Ascending aorta (tissue), 2 donors: ENCODE measurements around the gene FGD6. TPM values are rescaled to one million over a fixed set of nuclear protein-coding genes. Genes with fewer than 3 reads are reported as not detected.
"Not testable (repeated sequence)": the region's sequence is repeated elsewhere in the genome, so short reads cannot be mapped to it uniquely, and the experiment has no call there.

Experiments
- DNase-seq, 2 donors: peaks; one replicate each; pipeline ENCODE4 v3.0.0-alpha.2; 2019; ENCODE audit warnings: low spot score in 2 of 2
- H3K27ac ChIP-seq, 2 donors: fragments of 200-600 bp; sonication (generic); one replicate each; pipeline ENCODE4 v1.5.1; 2016 to 2017; ENCODE audit warnings: mild to moderate bottlenecking in 1 of 2
- H3K27me3 ChIP-seq: fragments of 200-600 bp; sonication (generic); one replicate; pipeline ENCODE4 v1.5.1; 2017
- H3K36me3 ChIP-seq, 2 donors: fragments of 200-600 bp; sonication (generic); one replicate each; pipeline ENCODE4 v1.5.1; 2016
- H3K4me1 ChIP-seq, 2 donors: fragments of 200-600 bp; sonication (generic); one replicate each; pipeline ENCODE4 v1.5.1; 2016 to 2017; ENCODE audit warnings: mild to moderate bottlenecking in 1 of 2
- H3K4me3 ChIP-seq, 2 donors: fragments of 200-600 bp; sonication (generic); one replicate each; pipeline ENCODE4 v1.5.1; 2016 to 2017; ENCODE audit warnings: mild to moderate bottlenecking in 1 of 2
- H3K9me3 ChIP-seq, 2 donors: fragments of 200-600 bp; sonication (generic); one replicate each; pipeline ENCODE4 v1.5.1; 2016
- CTCF ChIP-seq, 3 experiments: fragments of 200-600 bp in 2 of 3; fragments of 450-650 bp in 1 of 3; sonication (generic) in 2 of 3; IDR thresholded peaks; one replicate each; pipeline ENCODE4 v1.5.1; 2016 to 2019; ENCODE audit warnings: antibody characterized with exemption in 3 of 3, mild to moderate bottlenecking in 1 of 3, moderate library complexity in 1 of 3
- intact Hi-C: fragments of 100-400 bp; cut with DNase I; formaldehyde crosslinking; loops from one replicate; pipeline ENCODE4 v1.15.1; 2023
- total RNA-seq: library from RNA; depleted of rRNA; stranded (reverse); fragments of >200 nt; gene quantifications from one replicate; pipeline ENCODE4 v1.1.0, GENCODE V29; 2016

FGD6 gene
- total RNA-seq, 1 donor from 2014 or later: 2.0 TPM

GRCh38 chr12:95096852-95097251, 120.4 kb downstream of the FGD6 start:
- no peak for TF ChIP-seq CTCF (IDR thresholded peaks at IDR 0.05)
- intact Hi-C loops: no loop called here
- DNase-seq: no peak
- H3K4me3 ChIP-seq: no peak overlapping the region
- H3K27ac ChIP-seq: no peak overlapping the region
- H3K36me3 ChIP-seq: peaks cover 0 to 17% of the 10 kb centered on the region in 2 donors
- H3K9me3 ChIP-seq: no peaks in the 10 kb centered on the region
- H3K27me3 ChIP-seq: no peaks in the 10 kb centered on the region
- peaks cover 2 to 11% of the 10 kb centered on the region in 2 donors for H3K4me1 ChIP-seq

- Histone ChIP-seq H3K9me3 (no peaks in the 10 kb centered on the region), H3K27ac (no peak overlapping the region), H3K27me3 (no peaks in the 10 kb centered on the region), H3K4me1 (peaks cover 2 to 11% of the 10 kb centered on the region in 2 donors), H3K4me3 (no peak overlapping the region), H3K36me3 (peaks cover 0 to 21% of the 10 kb centered on the region in 2 donors)
- intact Hi-C loops: no loop called here
- no peak for TF ChIP-seq CTCF (IDR thresholded peaks at IDR 0.05)
- no peak for DNase-seq
Observed at GRCh38 chr12:95096378-95096777, 120.9 kb downstream of the FGD6 start.

GRCh38 chr12:95095866-95096265, 121.4 kb downstream of the FGD6 start:
- H3K27me3 ChIP-seq, DNase-seq, intact Hi-C loops, H3K4me3 ChIP-seq, H3K27ac ChIP-seq, H3K9me3 ChIP-seq: not testable (repeated sequence)
- Histone ChIP-seq H3K4me1 (peaks cover 2 to 11% of the 10 kb centered on the region in 2 donors), H3K36me3 (peaks cover 0 to 26% of the 10 kb centered on the region in 2 donors)

- no peak overlapping the region for H3K4me3 ChIP-seq
- no peaks in the 10 kb centered on the region for H3K9me3 ChIP-seq
- peaks cover 0 to 26% of the 10 kb centered on the region in 2 donors for H3K36me3 ChIP-seq
- no peak for TF ChIP-seq CTCF (IDR thresholded peaks at IDR 0.05)
- DNase-seq: no peak
- intact Hi-C loops: no loop called here
- H3K27me3 ChIP-seq: no peaks in the 10 kb centered on the region
- H3K27ac ChIP-seq: no peak overlapping the region
- peaks cover 0 to 3% of the 10 kb centered on the region in 2 donors for H3K4me1 ChIP-seq
Observed at GRCh38 chr12:95089462-95089861, 127.8 kb downstream of the FGD6 start.

- Histone ChIP-seq H3K27me3 (no peaks in the 10 kb centered on the region), H3K4me3 (no peak overlapping the region), H3K9me3 (no peaks in the 10 kb centered on the region), H3K4me1 (peaks cover 0 to 12% of the 10 kb centered on the region in 2 donors), H3K36me3 (peaks cover 0 to 26% of the 10 kb centered on the region in 2 donors), H3K27ac (no peak overlapping the region)
- intact Hi-C loops: no loop called here
- no peak for DNase-seq
- no peak for TF ChIP-seq CTCF (IDR thresholded peaks at IDR 0.05)
Observed at GRCh38 chr12:95088379-95088778, 128.9 kb downstream of the FGD6 start.

- intact Hi-C loops: no loop called here
- peaks cover 0 to 16% of the 10 kb centered on the region in 2 donors for H3K4me1 ChIP-seq
- no peaks in the 10 kb centered on the region for H3K27me3 ChIP-seq
- H3K9me3 ChIP-seq: no peaks in the 10 kb centered on the region
- no peak overlapping the region for H3K27ac ChIP-seq
- no peak for TF ChIP-seq CTCF (IDR thresholded peaks at IDR 0.05)
- no peak for DNase-seq
- peaks cover 0 to 4% of the 10 kb centered on the region in 2 donors for H3K36me3 ChIP-seq
- H3K4me3 ChIP-seq: no peak overlapping the region
Observed at GRCh38 chr12:95085612-95086011, 131.7 kb downstream of the FGD6 start.
